BE2C (cell line): ENCODE results near the gene KCNK4.
A peak's percentile ranks its signal among the peaks of the same experiment; 100 is the strongest.

Experiments used
- DNase-seq: peaks from one replicate; pipeline ENCODE4 v3.0.0-alpha.2; 2020
- H3K27me3 ChIP-seq: fragments of 250-450 bp; sonication (Bioruptor Pico); 2 replicates; pipeline ENCODE4 v1.5.1; 2020; ENCODE audit warnings: mild to moderate bottlenecking
- H3K36me3 ChIP-seq: fragments of 250-450 bp; sonication (Bioruptor Pico); 2 replicates; pipeline ENCODE4 v1.5.1; 2020; ENCODE audit warnings: mild to moderate bottlenecking
- H3K4me1 ChIP-seq: fragments of 250-450 bp; sonication (Bioruptor Pico); 2 replicates; pipeline ENCODE4 v1.5.1; 2020
- H3K4me3 ChIP-seq: 2 replicates; pipeline ENCODE4 v1.5.1; 2011; ENCODE audit warnings: low read depth, low read length
- H3K9me3 ChIP-seq: fragments of 250-450 bp; sonication (Bioruptor Pico); 2 replicates; pipeline ENCODE4 v1.5.1; 2020
- TF ChIP-seq, protein P1 (sequence below): IDR thresholded peaks from 2 replicates; pipeline ENCODE4 v1.5.1; 2012; ENCODE audit warnings: mild to moderate bottlenecking, low read depth, low read length

Gene KCNK4

DNA sequence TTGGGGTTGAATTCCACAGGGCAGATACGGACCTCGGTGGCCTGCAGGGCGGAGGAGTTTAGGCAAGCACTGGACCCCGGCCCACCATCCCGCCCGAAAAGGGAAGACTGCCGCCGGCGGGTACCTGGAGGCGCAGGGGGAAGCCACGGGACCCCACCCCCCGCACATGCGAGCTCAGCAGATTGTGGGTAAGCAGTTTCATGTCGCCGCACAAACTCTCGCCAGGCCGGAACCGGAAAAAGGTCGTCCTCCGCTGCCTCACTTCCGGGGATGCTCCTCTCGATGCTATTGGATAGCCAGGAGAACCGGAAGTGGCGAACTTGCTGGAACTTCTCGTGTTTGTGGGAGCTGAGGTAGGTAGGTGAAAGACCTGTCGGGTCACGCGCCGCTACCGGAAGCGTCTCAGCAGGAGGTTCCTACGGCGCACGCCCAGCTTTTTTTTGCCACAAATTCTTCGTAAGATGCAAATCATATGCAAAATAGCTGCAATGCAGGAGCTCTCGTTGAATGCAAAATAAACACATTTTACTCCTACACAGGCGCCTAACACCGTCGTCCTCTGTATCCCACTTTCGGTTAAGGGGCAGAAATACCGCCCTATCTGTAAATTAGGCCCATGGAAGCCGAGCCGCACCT lies 26.3 kb downstream of the KCNK4 start, which contains the start of gene TRMT112:
Gene TRMT112 (minus strand): TSS at position 235 of the 636 bp plus-strand sequence. CDS start 33 bp downstream, at position 202.
- H3K4me1 ChIP-seq, result no peaks in the 10 kb centered on the region
- TF ChIP-seq, protein P1, sequence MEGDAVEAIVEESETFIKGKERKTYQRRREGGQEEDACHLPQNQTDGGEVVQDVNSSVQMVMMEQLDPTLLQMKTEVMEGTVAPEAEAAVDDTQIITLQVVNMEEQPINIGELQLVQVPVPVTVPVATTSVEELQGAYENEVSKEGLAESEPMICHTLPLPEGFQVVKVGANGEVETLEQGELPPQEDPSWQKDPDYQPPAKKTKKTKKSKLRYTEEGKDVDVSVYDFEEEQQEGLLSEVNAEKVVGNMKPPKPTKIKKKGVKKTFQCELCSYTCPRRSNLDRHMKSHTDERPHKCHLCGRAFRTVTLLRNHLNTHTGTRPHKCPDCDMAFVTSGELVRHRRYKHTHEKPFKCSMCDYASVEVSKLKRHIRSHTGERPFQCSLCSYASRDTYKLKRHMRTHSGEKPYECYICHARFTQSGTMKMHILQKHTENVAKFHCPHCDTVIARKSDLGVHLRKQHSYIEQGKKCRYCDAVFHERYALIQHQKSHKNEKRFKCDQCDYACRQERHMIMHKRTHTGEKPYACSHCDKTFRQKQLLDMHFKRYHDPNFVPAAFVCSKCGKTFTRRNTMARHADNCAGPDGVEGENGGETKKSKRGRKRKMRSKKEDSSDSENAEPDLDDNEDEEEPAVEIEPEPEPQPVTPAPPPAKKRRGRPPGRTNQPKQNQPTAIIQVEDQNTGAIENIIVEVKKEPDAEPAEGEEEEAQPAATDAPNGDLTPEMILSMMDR, result no peak
- DNase-seq, result peak; percentile 85
- H3K27me3 ChIP-seq, result no peaks in the 10 kb centered on the region
- H3K36me3 ChIP-seq, result 0 out of 2 replicates have a peak, but pooled peaks cover 6% of the 10 kb centered on the region
- H3K4me3 ChIP-seq, result peak within 1 kb of the TSS; percentile 78
- H3K9me3 ChIP-seq, result no peaks in the 10 kb centered on the region

DNA sequence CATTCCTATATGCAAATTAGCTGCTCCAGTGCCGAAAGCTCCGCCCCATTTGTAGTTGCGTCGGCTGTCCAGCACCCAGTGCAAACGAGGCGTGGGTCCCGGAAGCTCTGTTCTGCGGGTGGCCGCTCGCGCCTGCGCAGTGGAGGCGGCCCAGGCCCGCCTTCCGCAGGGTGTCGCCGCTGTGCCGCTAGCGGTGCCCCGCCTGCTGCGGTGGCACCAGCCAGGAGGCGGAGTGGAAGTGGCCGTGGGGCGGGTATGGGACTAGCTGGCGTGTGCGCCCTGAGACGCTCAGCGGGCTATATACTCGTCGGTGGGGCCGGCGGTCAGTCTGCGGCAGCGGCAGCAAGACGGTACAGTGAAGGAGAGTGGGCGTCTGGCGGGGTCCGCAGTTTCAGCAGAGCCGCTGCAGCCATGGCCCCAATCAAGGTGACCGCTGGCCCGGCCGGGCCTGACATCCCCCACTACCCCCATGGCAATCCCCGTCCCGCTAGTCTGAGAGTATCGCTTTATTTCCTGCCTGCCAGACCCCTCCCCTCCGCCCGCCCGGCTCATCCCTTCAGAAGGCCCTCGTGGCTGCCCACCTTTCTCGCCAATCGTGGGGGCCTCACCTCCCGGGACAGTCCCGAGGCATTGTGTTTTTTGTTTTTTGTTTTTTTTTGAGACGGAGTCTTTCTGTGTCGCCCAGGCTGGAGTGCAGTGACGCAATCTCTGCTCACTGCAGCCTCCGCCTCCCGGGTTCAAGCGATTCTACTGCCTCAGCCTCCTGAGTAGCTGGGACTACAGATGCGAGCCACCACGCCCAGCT lies 27.1 kb downstream of the KCNK4 start, which contains the start of gene PRDX5:
Gene PRDX5 (plus strand): TSS at position 161 of the 805 bp plus-strand sequence. CDS start 95 bp downstream, at position 256.
- H3K9me3 ChIP-seq, result no peaks in the 10 kb centered on the region

DNA sequence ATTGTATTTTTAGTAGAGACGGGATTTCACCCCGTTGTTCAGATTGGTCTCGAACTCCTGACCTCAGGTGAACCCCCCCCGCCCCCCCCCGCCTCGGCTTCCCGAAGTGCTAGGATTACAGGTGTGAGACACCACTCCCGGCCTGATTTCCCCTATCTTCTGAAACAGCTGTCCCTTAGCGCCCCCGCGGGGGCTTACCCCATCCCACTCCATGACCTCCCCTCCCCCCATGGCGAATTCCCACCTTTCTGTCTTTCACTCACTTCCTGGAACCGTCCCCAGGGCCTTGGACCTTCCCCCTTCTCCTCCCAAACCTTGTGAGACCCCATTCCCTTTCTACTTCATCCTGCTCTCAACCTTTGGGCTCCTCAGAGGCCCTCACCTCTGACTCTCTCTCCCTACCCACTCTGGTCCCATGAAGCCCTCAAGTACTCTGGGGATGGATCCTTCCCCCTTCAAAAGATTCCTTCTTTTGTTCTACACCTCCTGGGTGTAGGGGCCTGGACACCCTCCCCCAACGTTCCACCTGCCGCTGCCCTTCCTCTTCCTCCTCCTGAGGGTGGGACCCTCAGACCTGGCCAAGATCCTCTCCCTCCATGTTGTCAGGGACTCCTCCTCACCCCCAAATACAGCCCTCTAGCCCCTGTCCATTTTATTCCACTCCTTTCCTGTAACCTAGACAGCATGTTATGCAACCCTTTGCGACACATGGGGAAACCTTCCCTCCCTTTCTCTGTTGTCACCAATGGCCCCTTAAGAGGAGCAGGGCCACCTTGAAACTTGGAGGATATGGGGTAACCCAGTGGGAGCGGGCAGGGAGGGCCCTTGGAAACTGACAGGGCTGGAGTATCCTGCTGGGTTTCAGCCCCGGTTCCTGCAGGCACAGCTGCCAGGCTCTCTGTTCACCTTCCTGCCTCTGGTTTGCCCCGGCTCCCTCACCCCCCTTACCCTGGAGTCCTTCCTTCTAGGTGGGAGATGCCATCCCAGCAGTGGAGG lies 28.0 kb downstream of the KCNK4 start:
- Histone ChIP-seq H3K36me3 (0 out of 2 replicates have a peak, but pooled peaks cover 6% of the 10 kb centered on the region), H3K4me3 (peak overlapping the region; percentile 78), H3K27me3 (no peaks in the 10 kb centered on the region), H3K4me1 (no peaks in the 10 kb centered on the region), H3K9me3 (no peaks in the 10 kb centered on the region)
- no peak for DNase-seq
- TF ChIP-seq, protein P1, result no peak

More for the DNA sequence above, 27.1 kb downstream of the KCNK4 start, which contains the start of gene PRDX5:
- peak; percentile 92 for DNase-seq
- Histone ChIP-seq H3K36me3 (0 out of 2 replicates have a peak, but pooled peaks cover 6% of the 10 kb centered on the region), H3K27me3 (no peaks in the 10 kb centered on the region), H3K4me1 (no peaks in the 10 kb centered on the region), H3K4me3 (peak within 1 kb of the TSS; percentile 78)
- TF ChIP-seq, protein P1, result 0 out of 2 replicates have a peak, but pooled peaks have one; percentile 14

DNA sequence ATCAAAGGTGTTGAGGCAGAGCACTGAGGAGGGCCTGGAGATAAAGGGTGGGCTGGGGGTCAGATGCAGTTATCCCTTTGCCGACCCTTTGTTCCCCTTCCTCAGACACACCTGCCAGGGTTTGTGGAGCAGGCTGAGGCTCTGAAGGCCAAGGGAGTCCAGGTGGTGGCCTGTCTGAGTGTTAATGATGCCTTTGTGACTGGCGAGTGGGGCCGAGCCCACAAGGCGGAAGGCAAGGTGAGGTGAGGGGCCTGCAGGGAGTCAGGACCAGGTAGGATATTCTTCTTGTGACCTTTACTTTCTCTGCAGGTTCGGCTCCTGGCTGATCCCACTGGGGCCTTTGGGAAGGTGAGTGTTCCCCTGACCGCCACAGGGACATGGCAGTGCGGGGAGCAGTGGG lies 29.5 kb downstream of the KCNK4 start:
- DNase-seq, result no peak
- no peaks in the 10 kb centered on the region for H3K9me3 ChIP-seq
- H3K4me3 ChIP-seq, result no peak overlapping the region
- H3K4me1 ChIP-seq, result no peaks in the 10 kb centered on the region
- TF ChIP-seq, protein P1, result no peak
- H3K36me3 ChIP-seq, result no peaks in the 10 kb centered on the region
- no peaks in the 10 kb centered on the region for H3K27me3 ChIP-seq

DNA sequence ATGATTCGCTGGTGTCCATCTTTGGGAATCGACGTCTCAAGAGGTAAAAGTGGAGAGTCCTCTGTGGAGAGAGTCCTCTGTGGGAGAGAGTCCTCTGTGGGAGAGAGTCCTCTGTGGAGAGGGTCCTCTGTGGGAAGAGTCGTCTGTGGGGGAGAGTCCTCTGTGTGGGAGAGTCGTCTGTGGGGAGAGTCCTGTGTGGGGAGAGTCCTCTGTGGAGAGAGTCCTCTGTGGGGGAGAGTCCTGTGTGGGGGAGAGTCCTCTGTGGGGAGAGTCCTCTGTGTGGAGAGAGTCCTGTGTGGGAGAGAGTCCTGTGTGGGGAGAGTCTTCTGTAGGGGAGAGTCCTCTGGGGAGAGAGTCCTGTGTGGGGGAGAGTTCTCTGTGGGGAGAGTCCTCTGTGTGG lies 29.9 kb downstream of the KCNK4 start:
- DNase-seq, result no peak
- TF ChIP-seq, protein P1, result no peak
- no peaks in the 10 kb centered on the region for H3K27me3 ChIP-seq
- no peaks in the 10 kb centered on the region for H3K9me3 ChIP-seq
- H3K4me3 ChIP-seq, result no peak overlapping the region
- no peaks in the 10 kb centered on the region for H3K4me1 ChIP-seq
- H3K36me3 ChIP-seq, result no peaks in the 10 kb centered on the region
